Esophagus muscularis mucosa (tissue), 4 donors: ENCODE results near the gene SUGT1. TPM values are rescaled to one million over a fixed set of nuclear protein-coding genes. Genes with fewer than 3 reads are reported as not detected.
"Not testable (repeated sequence)": the region's sequence is repeated elsewhere in the genome, so short reads cannot be mapped to it uniquely, and the experiment has no call there.

Experiments used
- DNase-seq: peaks from one replicate; pipeline ENCODE4 v3.0.0-alpha.2; 2017; ENCODE audit errors: extremely low spot score
- H3K27ac ChIP-seq, 4 donors: fragments of 200-600 bp; sonication (generic); replicated peaks in 1 of 4; 1 replicate in 3 of 4; 2 replicates in 1 of 4; pipeline ENCODE4 v1.5.1; 2016 to 2019; ENCODE audit warnings: mild to moderate bottlenecking in 1 of 4
- H3K27me3 ChIP-seq, 4 donors: fragments of 200-600 bp; sonication (generic); one replicate each; pipeline versions ENCODE4 v1.5.1 to v1.6.0; 2016 to 2019
- H3K36me3 ChIP-seq, 4 donors: fragments of 200-600 bp; sonication (generic); one replicate each; pipeline ENCODE4 v1.5.1; 2016 to 2019
- H3K4me1 ChIP-seq, 4 donors: fragments of 200-600 bp; sonication (generic); one replicate each; pipeline ENCODE4 v1.5.1; 2016 to 2019
- H3K4me3 ChIP-seq, 4 donors: fragments of 200-600 bp; sonication (generic); 1 replicate in 2 of 4; 2 replicates in 2 of 4; pipeline ENCODE4 v1.5.1; 2016 to 2019; ENCODE audit warnings: mild to moderate bottlenecking in 4 of 4, moderate library complexity in 1 of 4
- H3K9me3 ChIP-seq, 4 donors: fragments of 200-600 bp; sonication (generic); 1 replicate in 3 of 4; 2 replicates in 1 of 4; pipeline ENCODE4 v1.5.1; 2016 to 2019
- CTCF ChIP-seq, 3 experiments: fragments of 200-600 bp in 2 of 3; fragments of 450-650 bp in 1 of 3; sonication (generic) in 2 of 3; IDR thresholded peaks; one replicate each; pipeline ENCODE4 v1.5.1; 2017 to 2019; ENCODE audit warnings: antibody characterized with exemption in 3 of 3, mild to moderate bottlenecking in 2 of 3, moderate library complexity in 1 of 3
- EP300 ChIP-seq: sonication (generic); formaldehyde crosslinking; IDR thresholded peaks from one replicate; pipeline ENCODE4 v1.6.1; 2017; ENCODE audit warnings: antibody characterized with exemption
- POLR2A ChIP-seq: fragments of 450-650 bp; IDR thresholded peaks from one replicate; pipeline ENCODE4 v1.6.1; 2017; ENCODE audit warnings: antibody characterized with exemption, moderate library complexity, mild to moderate bottlenecking, low read depth
- POLR2AphosphoS5 ChIP-seq, 2 donors: sonication (generic); formaldehyde crosslinking; IDR thresholded peaks; one replicate each; pipeline ENCODE4 v1.6.1; 2017; ENCODE audit warnings: antibody characterized with exemption in 2 of 2
- WGBS: methylation state at CpG from one replicate; pipeline ENCODE4 v1.1.5; 2018; 5-methylcytosine and 5-hydroxymethylcytosine counted together
- intact Hi-C: fragments of 100-400 bp; cut with DNase I; formaldehyde crosslinking; loops from one replicate; pipeline ENCODE4 v1.15.1; 2023
- total RNA-seq, 4 donors: library from RNA; depleted of rRNA; stranded (reverse); fragments of >200 nt; gene quantifications; one replicate each; pipeline versions ENCODE4 v1.1.0 to v1.2.1, GENCODE V29; 2016

SUGT1 gene
- total RNA-seq, 4 donors from 2014 or later: 28.3 to 41.7 (median 33.3) TPM

- WGBS: 77% methylated on average over 2 of the region's 2 CpGs
- H3K9me3 ChIP-seq: no peaks in the 10 kb centered on the region
- H3K36me3 ChIP-seq: peaks cover 15 to 49% (median 40%) of the 10 kb centered on the region in 4 donors
- intact Hi-C loops: no loop called here
- DNase-seq: no peak
- H3K4me3 ChIP-seq: no peak overlapping the region
- H3K4me1 ChIP-seq: peaks cover 0 to 14% (median 9%) of the 10 kb centered on the region in 4 donors
- no peak for TF ChIP-seq POLR2AphosphoS5 (IDR thresholded peaks at IDR 0.05)
- no peak for TF ChIP-seq EP300
- H3K27ac ChIP-seq: no peak overlapping the region
- no peaks in the 10 kb centered on the region for H3K27me3 ChIP-seq
Measured at GRCh38 chr13:52669677-52670076, 17.0 kb downstream of the SUGT1 start.

GRCh38 chr13:52670726-52671125, 18.1 kb downstream of the SUGT1 start:
- DNase-seq: no peak
- no peaks in the 10 kb centered on the region for H3K9me3 ChIP-seq
- TF ChIP-seq CTCF (IDR thresholded peaks at IDR 0.05): no peak
- no peak for TF ChIP-seq POLR2AphosphoS5 (IDR thresholded peaks at IDR 0.05)
- no peak for TF ChIP-seq POLR2A
- no peak for TF ChIP-seq EP300
- WGBS: 96% methylated on average over 8 of the region's 8 CpGs
- H3K4me1 ChIP-seq: peaks cover 0 to 14% (median 9%) of the 10 kb centered on the region in 4 donors
- intact Hi-C loops: no loop called here
- H3K27ac ChIP-seq: no peak overlapping the region
- H3K27me3 ChIP-seq: no peaks in the 10 kb centered on the region
- peaks cover 13 to 52% (median 34%) of the 10 kb centered on the region in 4 donors for H3K36me3 ChIP-seq
- H3K4me3 ChIP-seq: no peak overlapping the region

GRCh38 chr13:52673465-52673864, 20.8 kb downstream of the SUGT1 start:
- Histone ChIP-seq H3K27me3 (no peaks in the 10 kb centered on the region), H3K9me3 (no peaks in the 10 kb centered on the region), H3K36me3 (peaks cover 8 to 32% (median 24%) of the 10 kb centered on the region in 4 donors), H3K4me3 (no peak overlapping the region), H3K27ac (no peak overlapping the region), H3K4me1 (peaks cover 0 to 14% (median 7%) of the 10 kb centered on the region in 4 donors)
- 100% methylated on average over 1 of the region's 1 CpG for WGBS
- intact Hi-C loops: no loop called here
- TF ChIP-seq POLR2A (no peak), EP300 (no peak), CTCF (IDR thresholded peaks at IDR 0.05) (no peak), POLR2AphosphoS5 (IDR thresholded peaks at IDR 0.05) (no peak)
- DNase-seq: no peak

GRCh38 chr13:52677823-52678222, 25.2 kb downstream of the SUGT1 start:
- no peak for TF ChIP-seq EP300
- no peaks in the 10 kb centered on the region for H3K4me1 ChIP-seq
- H3K9me3 ChIP-seq: no peaks in the 10 kb centered on the region
- no peak for DNase-seq
- no peak overlapping the region for H3K27ac ChIP-seq
- H3K36me3 ChIP-seq: peaks cover 14 to 56% (median 50%) of the 10 kb centered on the region in 4 donors
- H3K27me3 ChIP-seq: no peaks in the 10 kb centered on the region
- no peak overlapping the region for H3K4me3 ChIP-seq
- WGBS: 100% methylated on average over 1 of the region's 1 CpG
- intact Hi-C loops: no loop called here

GRCh38 chr13:52685806-52686205, 33.2 kb downstream of the SUGT1 start:
- H3K4me3 ChIP-seq, H3K27me3 ChIP-seq, H3K9me3 ChIP-seq, intact Hi-C loops, H3K4me1 ChIP-seq, DNase-seq, H3K27ac ChIP-seq: not testable (repeated sequence)
- WGBS: 94% methylated on average over 9 of the region's 9 CpGs
- peaks cover 20 to 95% (median 70%) of the 10 kb centered on the region in 4 donors for H3K36me3 ChIP-seq

GRCh38 chr13:52686376-52686775, 33.7 kb downstream of the SUGT1 start:
- Histone ChIP-seq H3K4me1 (no peaks in the 10 kb centered on the region), H3K4me3 (no peak overlapping the region), H3K36me3 (peaks cover 17 to 95% (median 68%) of the 10 kb centered on the region in 4 donors), H3K9me3 (no peaks in the 10 kb centered on the region), H3K27me3 (no peaks in the 10 kb centered on the region), H3K27ac (no peak overlapping the region)
- TF ChIP-seq POLR2AphosphoS5 (IDR thresholded peaks at IDR 0.05): no peak
- intact Hi-C loops: no loop called here
- 94% methylated on average over 4 of the region's 4 CpGs for WGBS
- no peak for DNase-seq

GRCh38 chr13:52695856-52696255, 43.2 kb downstream of the SUGT1 start:
- intact Hi-C loops: no loop called here
- Histone ChIP-seq H3K4me3 (no peak overlapping the region), H3K9me3 (no peaks in the 10 kb centered on the region), H3K36me3 (peaks cover 0 to 31% (median 15%) of the 10 kb centered on the region in 4 donors), H3K4me1 (no peaks in the 10 kb centered on the region), H3K27ac (no peak overlapping the region), H3K27me3 (no peaks in the 10 kb centered on the region)
- DNase-seq: no peak
- TF ChIP-seq POLR2A: no peak
- 94% methylated on average over 3 of the region's 3 CpGs for WGBS
